HG03460 (cell line): ENCODE measurements around the gene CDH1.
"Not testable (repeated sequence)": the region's sequence is repeated elsewhere in the genome, so short reads cannot be mapped to it uniquely, and the experiment has no call there.

Experiments used
- ATAC-seq: cut with Tn5 transposase; IDR thresholded peaks from one replicate; pipeline ENCODE4 v1.9.1; 2021; ENCODE audit not compliant: unreplicated experiment

The CDH1 gene

GRCh38 chr16:68786685-68787418 lies 49.8 kb downstream of the CDH1 start:
- ATAC-seq, result no peak

GRCh38 chr16:68787419-68787807 lies 50.3 kb downstream of the CDH1 start:
- not testable (repeated sequence) for ATAC-seq

- no peak for ATAC-seq
Observed at GRCh38 chr16:68790130-68790761, 53.2 kb downstream of the CDH1 start.

- no peak for ATAC-seq
Observed at GRCh38 chr16:68790944-68791343, 53.9 kb downstream of the CDH1 start.

GRCh38 chr16:68792465-68793324 lies 55.6 kb downstream of the CDH1 start:
- ATAC-seq, result no peak

GRCh38 chr16:68793401-68793857 lies 56.3 kb downstream of the CDH1 start:
- no peak for ATAC-seq

GRCh38 chr16:68798398-68798797 lies 61.3 kb downstream of the CDH1 start:
- ATAC-seq, result no peak

GRCh38 chr16:68800257-68800875 lies 63.3 kb downstream of the CDH1 start:
- peak; percentile 80 for ATAC-seq

GRCh38 chr16:68802190-68802589 lies 65.1 kb downstream of the CDH1 start:
- ATAC-seq, result no peak

- ATAC-seq, result no peak
Observed at GRCh38 chr16:68806422-68806821, 69.3 kb downstream of the CDH1 start.

GRCh38 chr16:68806981-68807380 lies 69.9 kb downstream of the CDH1 start:
- no peak for ATAC-seq

GRCh38 chr16:68814516-68814915 lies 77.4 kb downstream of the CDH1 start:
- no peak for ATAC-seq

GRCh38 chr16:68823401-68824135 lies 86.5 kb downstream of the CDH1 start:
- ATAC-seq, result no peak

GRCh38 chr16:68825427-68825826 lies 88.3 kb downstream of the CDH1 start:
- ATAC-seq, result no peak

GRCh38 chr16:68826652-68827051 lies 89.6 kb downstream of the CDH1 start:
- ATAC-seq, result no peak

- no peak for ATAC-seq
Observed at GRCh38 chr16:68833251-68833650, 96.2 kb downstream of the CDH1 start.

- no peak for ATAC-seq
Observed at GRCh38 chr16:68834550-68834949, 97.5 kb downstream of the CDH1 start.

- ATAC-seq, result no peak
Observed at GRCh38 chr16:68835970-68836369, 98.9 kb downstream of the CDH1 start.

GRCh38 chr16:68839831-68840230 lies 102.7 kb downstream of the CDH1 start:
- no peak for ATAC-seq

GRCh38 chr16:68842964-68843481 lies 105.9 kb downstream of the CDH1 start:
- not testable (repeated sequence) for ATAC-seq
